HL-60 (cell line): ENCODE results near the gene PPP1R3D.

Source experiments
- DNase-seq, 2 experiments: peaks; one replicate each; pipeline ENCODE4 v3.0.0-alpha.2; 2010 to 2020; ENCODE audit warnings: low read depth in 1 of 2, low spot score in 1 of 2
- H3K27ac ChIP-seq: fragments of 250-450 bp; sonication (Bioruptor Pico); replicated peaks from 2 replicates; pipeline ENCODE4 v1.5.1; 2020; ENCODE audit warnings: mild to moderate bottlenecking, moderate library complexity
- H3K27me3 ChIP-seq: fragments of 250-450 bp; sonication (Bioruptor Pico); 2 replicates; pipeline ENCODE4 v1.5.1; 2021; ENCODE audit warnings: mild to moderate bottlenecking, moderate library complexity; ENCODE audit not compliant: insufficient read depth, poor library complexity, severe bottlenecking
- H3K4me3 ChIP-seq: replicated peaks from 2 replicates; pipeline ENCODE4 v1.5.1; 2011; ENCODE audit warnings: mild to moderate bottlenecking, control low read depth, low read length; ENCODE audit not compliant: insufficient read depth
- CTCF ChIP-seq: IDR thresholded peaks from one replicate; pipeline ENCODE4 v1.5.1; 2011; ENCODE audit warnings: low read length, control low read depth, inconsistent platforms; ENCODE audit not compliant: insufficient read depth
- GABPA ChIP-seq: IDR thresholded peaks from 2 replicates; pipeline ENCODE4 v1.6.1; 2012; ENCODE audit warnings: low read depth
- POLR2AphosphoS5 ChIP-seq: IDR thresholded peaks from 2 replicates; pipeline ENCODE4 v1.6.1; 2012; ENCODE audit warnings: low read depth
- REST ChIP-seq: IDR thresholded peaks from 2 replicates; pipeline ENCODE4 v1.6.1; 2012; ENCODE audit warnings: low read depth; ENCODE audit not compliant: insufficient replicate concordance
- SPI1 ChIP-seq: IDR thresholded peaks from 2 replicates; pipeline ENCODE4 v1.6.1; 2012; ENCODE audit warnings: low read depth, mild to moderate bottlenecking, borderline replicate concordance

The PPP1R3D gene

DNA sequence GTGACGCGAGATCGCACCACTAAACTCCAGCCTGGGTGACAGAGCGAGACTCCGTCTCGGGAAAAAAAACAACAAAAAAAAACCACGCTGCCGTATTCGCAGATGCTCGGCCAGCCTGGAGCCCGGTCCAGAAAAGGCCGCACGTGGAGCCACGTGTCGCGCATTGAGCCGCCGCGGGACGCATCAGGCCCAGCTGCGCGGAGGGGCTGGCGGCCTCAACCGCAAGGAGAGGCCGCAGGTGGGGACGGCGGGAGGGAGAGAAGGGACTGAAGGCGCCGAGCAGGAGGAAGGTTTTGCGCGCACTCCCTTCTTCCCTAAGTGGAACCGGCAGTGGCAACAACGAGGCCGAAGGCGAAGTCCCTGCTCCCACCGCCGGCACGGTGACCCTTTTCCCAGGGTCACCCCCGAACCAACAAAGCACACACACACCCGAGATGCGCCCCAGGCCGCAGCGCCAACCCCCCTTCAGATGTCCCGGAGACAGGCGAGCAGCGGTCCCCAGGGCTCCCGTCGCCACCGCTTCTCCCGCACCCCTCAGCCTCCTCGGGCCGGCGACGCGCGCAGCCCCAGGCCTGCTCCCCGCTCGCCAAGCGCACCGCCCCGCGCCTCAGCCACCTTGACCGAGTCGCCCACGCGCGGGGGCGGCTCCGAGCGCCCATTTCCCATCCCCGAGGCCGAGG is 7.3 kb downstream of the PPP1R3D start:
- TF ChIP-seq POLR2AphosphoS5 (no peak), CTCF (no peak), GABPA (no peak), SPI1 (no peak), REST (no peak)
- Histone ChIP-seq H3K27ac (no peak overlapping the region), H3K27me3 (no peaks in the 10 kb centered on the region), H3K4me3 (no peak overlapping the region)
- no peak for DNase-seq

DNA sequence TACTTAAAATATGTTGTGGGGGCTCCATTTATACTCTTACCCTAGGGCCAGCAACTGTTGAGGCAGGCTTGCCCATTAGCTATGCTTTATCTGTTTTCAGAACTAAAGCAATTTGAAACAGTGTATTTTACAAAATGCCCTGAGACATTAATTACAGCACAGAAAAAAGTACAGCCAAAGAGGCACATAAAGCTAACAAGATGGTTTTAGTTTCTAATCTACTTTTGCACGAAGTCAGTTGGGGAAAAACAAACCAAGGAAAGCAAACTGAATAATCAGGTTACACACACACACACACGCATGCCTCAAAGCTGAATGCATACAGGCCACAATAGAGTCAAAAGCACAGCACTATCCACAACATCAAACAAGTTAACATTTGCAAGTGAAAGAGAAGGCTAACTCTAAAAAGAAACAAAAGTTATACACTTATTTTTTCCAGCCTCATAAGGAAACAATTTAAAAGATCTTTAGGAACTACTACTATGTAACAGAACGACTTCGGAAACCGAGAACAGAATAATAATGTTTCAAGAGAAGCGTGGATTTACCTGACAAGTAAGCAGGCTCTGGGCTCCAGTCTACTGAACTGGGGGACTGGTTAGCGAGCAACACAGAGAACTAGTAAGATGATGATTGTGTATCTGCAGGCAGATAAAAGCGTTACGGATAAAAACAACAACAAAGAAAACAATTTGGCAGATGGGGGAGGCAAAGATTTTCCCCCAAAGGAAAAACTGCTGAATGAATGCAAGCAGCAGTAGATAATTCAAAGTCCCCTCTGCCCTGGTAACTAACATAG is 8.4 kb downstream of the PPP1R3D start:
- TF ChIP-seq POLR2AphosphoS5 (no peak), GABPA (no peak), SPI1 (no peak), REST (no peak), CTCF (no peak)

DNA sequence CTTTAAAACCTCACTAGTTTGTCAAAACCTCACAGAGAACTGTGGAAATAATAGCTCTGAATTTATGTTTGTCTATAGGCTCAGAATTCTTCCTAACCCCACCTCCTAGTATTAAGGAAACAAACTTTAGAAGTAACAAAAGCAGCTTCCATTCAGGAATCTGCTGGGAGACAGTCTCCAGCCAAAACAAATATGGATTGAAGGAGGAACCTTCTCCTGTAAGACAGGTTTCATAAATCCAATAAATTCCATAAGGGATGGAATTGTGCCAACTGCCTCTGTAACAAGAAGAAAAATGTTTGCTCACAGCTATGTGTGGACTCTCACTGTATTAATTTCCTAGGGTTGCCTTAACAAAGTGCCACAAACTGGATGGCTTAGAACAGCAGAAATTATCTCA is 14.2 kb downstream of the PPP1R3D start:
- DNase-seq, result no peak
- no peaks in the 10 kb centered on the region for H3K27me3 ChIP-seq
- TF ChIP-seq SPI1 (no peak), REST (no peak), CTCF (no peak), POLR2AphosphoS5 (no peak), GABPA (no peak)
- no peak overlapping the region for H3K4me3 ChIP-seq
- H3K27ac ChIP-seq, result no peak overlapping the region

More for the DNA sequence above, 8.4 kb downstream of the PPP1R3D start:
- no peak for DNase-seq
- Histone ChIP-seq H3K4me3 (no peak overlapping the region), H3K27ac (no peak overlapping the region), H3K27me3 (no peaks in the 10 kb centered on the region)
